HCT116 (cell line): Measurements from ENCODE around the gene HPCAL1. TPM values are rescaled to one million over a fixed set of nuclear protein-coding genes. Genes with fewer than 3 reads are reported as not detected.

Experiments used
- ATAC-seq: fragments of 200-7000 bp; cut with Tn5 transposase; 2 replicates; pipeline ENCODE4 v1.9.1; 2020; ENCODE audit warnings: mild to moderate bottlenecking, moderate library complexity
- BruUV-seq: library from RNA; stranded (reverse); fragments of 400-500 nt; replicated peaks from 2 replicates; lab custom pipeline; 2021; lab: Mats Ljungman, UMichigan
- CTCF ChIA-PET: fragments of 300-600 bp; sonication (Branson Sonifier 250); formaldehyde crosslinking; loops from one replicate; lab custom pipeline; 2021; ENCODE audit warnings: antibody characterized with exemption; lab: Charles Lee
- POLR2A ChIA-PET: fragments of 300-600, 350-600 bp; sonication (Branson Sonifier 250); formaldehyde crosslinking; loops from one replicate; lab custom pipeline; 2021; ENCODE audit warnings: antibody characterized with exemption; lab: Charles Lee
- RAD21 ChIA-PET, 2 experiments: fragments of 300-600 bp; sonication (Branson Sonifier 250); formaldehyde crosslinking; loops; one replicate each; lab custom pipeline; 2023; ENCODE audit warnings: low total read pairs in 2 of 2; ENCODE audit not compliant: uncharacterized antibody in 2 of 2, unreplicated experiment in 2 of 2, low non-redundant PET in 1 of 2; lab: Charles Lee
- DNase-seq: peaks from one replicate; pipeline ENCODE4 v3.0.0-alpha.2; 2010; ENCODE audit warnings: low read depth, low spot score
- H2AFZ ChIP-seq: fragments of 200-600 bp; shearing (Covaris generic), sonication (generic); 2 replicates; pipeline ENCODE4 v1.6.1; 2017; ENCODE audit warnings: low read depth, mixed run types, mixed read lengths, antibody characterized with exemption, low read length; ENCODE audit not compliant: poor library complexity, severe bottlenecking
- H3K27ac ChIP-seq: 2 replicates; pipeline ENCODE4 v1.5.1; 2012; ENCODE audit warnings: low read depth, low read length
- H3K27me3 ChIP-seq: fragments of 200-600 bp; sonication (generic); 2 replicates; pipeline ENCODE4 v1.6.1; 2016; ENCODE audit warnings: mixed run types, low read length, mixed read lengths; ENCODE audit not compliant: insufficient read depth
- H3K36me3 ChIP-seq, 2 experiments: fragments of 200-500 bp in 1 of 2; fragments of 200-600 bp in 1 of 2; sonication (Bioruptor generic) in 1 of 2; sonication (generic) in 1 of 2; 2 replicates each; pipeline versions ENCODE4 v1.5.1 to v1.6.1; 2014 to 2016; ENCODE audit warnings: low read length in 2 of 2, inconsistent platforms in 1 of 2, mixed read lengths in 1 of 2, mixed run types in 1 of 2; ENCODE audit not compliant: insufficient read depth in 2 of 2, control insufficient read depth in 1 of 2
- H3K4me1 ChIP-seq, 2 experiments: fragments of 200-600 bp in 1 of 2; sonication (generic) in 1 of 2; 2 replicates each; pipeline versions ENCODE4 v1.5.1 to v1.6.1; 2012 to 2017; ENCODE audit warnings: low read length in 2 of 2, inconsistent platforms in 1 of 2, mild to moderate bottlenecking in 1 of 2, mixed read lengths in 1 of 2, mixed run types in 1 of 2, moderate library complexity in 1 of 2; ENCODE audit not compliant: insufficient read depth in 2 of 2, control insufficient read depth in 1 of 2
- H3K4me2 ChIP-seq: fragments of 200-600 bp; sonication (generic); 2 replicates; pipeline ENCODE4 v1.6.1; 2017; ENCODE audit warnings: mixed run types, low read length, mixed read lengths
- H3K4me3 ChIP-seq, 2 experiments: fragments of 200-600 bp in 1 of 2; sonication (generic) in 1 of 2; replicated peaks in 1 of 2; 2 replicates each; pipeline ENCODE4 v1.5.1; 2011 to 2016; ENCODE audit warnings: low read length in 2 of 2, control low read depth in 1 of 2, low read depth in 1 of 2, mild to moderate bottlenecking in 1 of 2, mixed read lengths in 1 of 2, mixed run types in 1 of 2
- H3K79me2 ChIP-seq: fragments of 200-600 bp; sonication (generic); 2 replicates; pipeline ENCODE4 v1.6.1; 2017; ENCODE audit warnings: mild to moderate bottlenecking, mixed run types, low read length, moderate library complexity, mixed read lengths; ENCODE audit not compliant: insufficient read depth
- H3K9ac ChIP-seq: fragments of 200-600 bp; sonication (generic); 2 replicates; pipeline ENCODE4 v1.6.1; 2016; ENCODE audit warnings: low read length, mixed read lengths
- H3K9me2 ChIP-seq: fragments of 200-600 bp; sonication (generic), shearing (Covaris generic); 2 replicates; pipeline ENCODE4 v1.6.1; 2017; ENCODE audit warnings: mixed run types, mild to moderate bottlenecking, moderate library complexity; ENCODE audit not compliant: insufficient read depth
- H3K9me3 ChIP-seq, 2 experiments: fragments of 200-500 bp in 1 of 2; fragments of 200-600 bp in 1 of 2; sonication (Bioruptor generic) in 1 of 2; sonication (generic) in 1 of 2; 2 replicates each; pipeline ENCODE4 v1.6.1; 2014 to 2017; ENCODE audit warnings: low read length in 2 of 2, mixed read lengths in 2 of 2, inconsistent platforms in 1 of 2, low read depth in 1 of 2, mild to moderate bottlenecking in 1 of 2, mixed run types in 1 of 2, moderate library complexity in 1 of 2; ENCODE audit not compliant: control insufficient read depth in 1 of 2, insufficient read depth in 1 of 2
- H4K20me1 ChIP-seq: fragments of 200-600 bp; sonication (generic), shearing (Covaris generic); 2 replicates; pipeline ENCODE4 v1.6.1; 2017; ENCODE audit warnings: mixed run types, mild to moderate bottlenecking, moderate library complexity; ENCODE audit not compliant: insufficient read depth
- ATF3 ChIP-seq: IDR thresholded peaks from 2 replicates; pipeline ENCODE4 v1.6.1; 2012
- CEBPB ChIP-seq: IDR thresholded peaks from 2 replicates; pipeline ENCODE4 v1.6.1; 2012; ENCODE audit warnings: low read depth
- CTCF ChIP-seq, 3 experiments: fragments of 200-600 bp in 1 of 3; sonication (generic) in 1 of 3; IDR thresholded peaks in 2 of 3; conservative IDR thresholded peaks in 1 of 3; 2 replicates each; pipeline ENCODE4 v1.5.1; 2012 to 2017; ENCODE audit warnings: low read depth in 2 of 3, low read length in 2 of 3, antibody characterized with exemption in 1 of 3, borderline replicate concordance in 1 of 3, control low read depth in 1 of 3, mild to moderate bottlenecking in 1 of 3, mixed read lengths in 1 of 3, mixed run types in 1 of 3, moderate library complexity in 1 of 3; ENCODE audit not compliant: insufficient read depth in 1 of 3
- ELF1 ChIP-seq: IDR thresholded peaks from 2 replicates; pipeline ENCODE4 v1.6.1; 2012; ENCODE audit warnings: low read depth, borderline replicate concordance
- EZH2 ChIP-seq: fragments of 200-600 bp; sonication (generic); IDR thresholded peaks from 2 replicates; pipeline ENCODE4 v1.6.1; 2017; ENCODE audit warnings: antibody characterized with exemption, mixed run types
- EZH2phosphoT487 ChIP-seq: fragments of 200-600 bp; IDR thresholded peaks from 2 replicates; pipeline ENCODE4 v1.6.1; 2018; ENCODE audit warnings: antibody characterized with exemption, borderline replicate concordance
- FOSL1 ChIP-seq: IDR thresholded peaks from 2 replicates; pipeline ENCODE4 v1.6.1; 2012; ENCODE audit warnings: low read depth
- JUND ChIP-seq: IDR thresholded peaks from 2 replicates; pipeline ENCODE4 v1.6.1; 2012
- MAX ChIP-seq: IDR thresholded peaks from 2 replicates; pipeline ENCODE4 v1.6.1; 2012
- POLR2A ChIP-seq: IDR thresholded peaks from 2 replicates; pipeline ENCODE4 v1.7.0; 2011; ENCODE audit warnings: borderline replicate concordance; ENCODE audit not compliant: insufficient read depth, insufficient read length; ENCODE audit errors: extremely low read depth
- POLR2AphosphoS5 ChIP-seq: IDR thresholded peaks from 2 replicates; pipeline ENCODE4 v1.6.1; 2011; ENCODE audit warnings: mild to moderate bottlenecking, low read depth, low read length, moderate library complexity
- REST ChIP-seq: IDR thresholded peaks from 2 replicates; pipeline ENCODE4 v1.6.1; 2012; ENCODE audit warnings: low read depth
- SIN3A ChIP-seq: IDR thresholded peaks from 2 replicates; pipeline ENCODE4 v1.6.1; 2012; ENCODE audit warnings: low read depth
- SP1 ChIP-seq: IDR thresholded peaks from 2 replicates; pipeline ENCODE4 v1.6.1; 2012; ENCODE audit warnings: low read depth
- SRF ChIP-seq: IDR thresholded peaks from 2 replicates; pipeline ENCODE4 v1.6.1; 2012; ENCODE audit warnings: low read depth
- YY1 ChIP-seq: IDR thresholded peaks from 2 replicates; pipeline ENCODE4 v1.6.1; 2011; ENCODE audit warnings: low read length, low read depth, moderate library complexity, mild to moderate bottlenecking; ENCODE audit not compliant: insufficient replicate concordance; ENCODE audit errors: extremely low read depth
- ZBTB33 ChIP-seq: IDR thresholded peaks from 2 replicates; pipeline ENCODE4 v1.6.1; 2011; ENCODE audit warnings: mild to moderate bottlenecking, low read length, moderate library complexity; ENCODE audit not compliant: insufficient replicate concordance; ENCODE audit errors: extremely low read depth
- ZFX ChIP-seq: fragments of 450-650 bp; IDR thresholded peaks from 2 replicates; pipeline ENCODE4 v1.6.1; 2017
- ZNF274 ChIP-seq: fragments of 200-500 bp; sonication (Bioruptor generic); IDR thresholded peaks from 2 replicates; pipeline ENCODE4 v1.6.1; 2014; ENCODE audit warnings: mild to moderate bottlenecking, low read depth, low read length, inconsistent platforms
- intact Hi-C: fragments of 100-400 bp; cut with micrococcal nuclease; formaldehyde crosslinking; loops from 2 replicates; pipeline ENCODE4 v1.10.0; 2022
- total RNA-seq: library from RNA; stranded (reverse); gene quantifications from one replicate; pipeline ENCODE4 v1.2.1, GENCODE V29; 2021; ENCODE audit not compliant: unreplicated experiment

HPCAL1 gene
- total RNA-seq, 1 experiment from 2014 or later = 111 TPM

GRCh38 chr2:10286216-10287037, 16.3 kb upstream of the HPCAL1 start:
- Histone ChIP-seq H4K20me1 (no peaks in the 10 kb centered on the region), H2AFZ (no peak overlapping the region), H3K9me3 (no peaks in the 10 kb centered on the region), H3K79me2 (no peaks in the 10 kb centered on the region), H3K4me2 (peak overlapping the region; percentile 81), H3K4me3 (no peak overlapping the region), H3K27ac (peak overlapping the region; percentile 95), H3K27me3 (no peaks in the 10 kb centered on the region), H3K36me3 (no peaks in the 10 kb centered on the region), H3K9ac (peak overlapping the region; percentile 58), H3K9me2 (no peaks in the 10 kb centered on the region), H3K4me1 (peaks cover 72 to 94% of the 10 kb centered on the region in 2 experiments)
- no peak for ATAC-seq
- ChIA-PET CTCF (interaction anchor here (1.4 kb wide), 1 partner anchor 123 kb away, joined by 5 read pairs; no protein-coding TSS in a partner anchor), RAD21 (interaction anchor here (0.7 to 1.3 kb wide), 4 partner anchors 15 to 122 kb away, joined by 3 to 4 read pairs (median 3); no protein-coding TSS in a partner anchor), POLR2A (interaction anchor here (0.8 to 4.8 kb wide), 4 partner anchors 9 to 122 kb away, joined by 4 to 19 read pairs (median 9); no protein-coding TSS in a partner anchor)
- intact Hi-C loops = no loop called here
- DNase-seq = no peak
- BruUV-seq = no TSS peak
- TF ChIP-seq CEBPB (no peak), FOSL1 (no peak), SIN3A (no peak), CTCF (IDR thresholded peaks at IDR 0.05 in 2 of 3, conservative IDR thresholded peaks at IDR 0.05 in 1 of 3; ENCODE audit: borderline replicate concordance in 1 of 3, insufficient read depth in 1 of 3, low read depth in 2 of 3, low read length in 2 of 3) (no peak), ZNF274 (no peak), ELF1 (no peak), ZFX (no peak), POLR2A (no peak), YY1 (no peak), JUND (no peak), EZH2 (no peak), ATF3 (no peak), REST (no peak), MAX (no peak), POLR2AphosphoS5 (no peak; the same call in 1 of the 2 replicates), SP1 (no peak), SRF (no peak), ZBTB33 (no peak), EZH2phosphoT487 (no peak)
